Measurements from ENCODE around the gene KCND3.

The KCND3 gene

GRCh38 chr1:111836111-111836510 is 153.4 kb downstream of the KCND3 start:
- no peak for DNase-seq

GRCh38 chr1:111835514-111835913 is 154.0 kb downstream of the KCND3 start:
- no peak for DNase-seq

GRCh38 chr1:111834956-111835355 is 154.5 kb downstream of the KCND3 start:
- no peak for DNase-seq

- no peak for DNase-seq
These were observed 156.1 kb downstream of the KCND3 start for GRCh38 chr1:111833334-111833733.

GRCh38 chr1:111832521-111833155 is 156.8 kb downstream of the KCND3 start:
- DNase-seq: no peak

- no peak for DNase-seq
These were observed 158.3 kb downstream of the KCND3 start for GRCh38 chr1:111831153-111831552.

- DNase-seq: no peak
These were observed 161.5 kb downstream of the KCND3 start for GRCh38 chr1:111827946-111828345.

- DNase-seq: no peak
These were observed 163.2 kb downstream of the KCND3 start for GRCh38 chr1:111826278-111826677.

- no peak for DNase-seq
These were observed 164.3 kb downstream of the KCND3 start for GRCh38 chr1:111825217-111825616.

- no peak for DNase-seq
These were observed 167.3 kb downstream of the KCND3 start for GRCh38 chr1:111822138-111822537.

GRCh38 chr1:111821121-111821745 is 168.2 kb downstream of the KCND3 start:
- no peak for DNase-seq

- no peak for DNase-seq
These were observed 169.8 kb downstream of the KCND3 start for GRCh38 chr1:111819566-111820263.

GRCh38 chr1:111818546-111818945 is 170.9 kb downstream of the KCND3 start:
- DNase-seq: no peak

- DNase-seq: no peak
These were observed 171.4 kb downstream of the KCND3 start for GRCh38 chr1:111818081-111818480.

- no peak for DNase-seq
These were observed 174.8 kb downstream of the KCND3 start for GRCh38 chr1:111814642-111815041.

- no peak for DNase-seq
These were observed 175.2 kb downstream of the KCND3 start for GRCh38 chr1:111814305-111814628.

GRCh38 chr1:111813440-111814304 is 175.8 kb downstream of the KCND3 start:
- no peak for DNase-seq

- DNase-seq: no peak
These were observed 177.2 kb downstream of the KCND3 start for GRCh38 chr1:111812306-111812705.

GRCh38 chr1:111811891-111812290 is 177.6 kb downstream of the KCND3 start:
- DNase-seq: no peak

GRCh38 chr1:111805251-111805650 is 184.2 kb downstream of the KCND3 start:
- DNase-seq: no peak

GRCh38 chr1:111804776-111805175 is 184.7 kb downstream of the KCND3 start:
- DNase-seq: no peak

GRCh38 chr1:111803951-111804350 is 185.5 kb downstream of the KCND3 start:
- no peak for DNase-seq

- DNase-seq: no peak
These were observed 186.5 kb downstream of the KCND3 start for GRCh38 chr1:111802984-111803383.

GRCh38 chr1:111802110-111802509 is 187.4 kb downstream of the KCND3 start:
- no peak for DNase-seq
